Measurements from ENCODE around the gene PANX2.

DNA sequence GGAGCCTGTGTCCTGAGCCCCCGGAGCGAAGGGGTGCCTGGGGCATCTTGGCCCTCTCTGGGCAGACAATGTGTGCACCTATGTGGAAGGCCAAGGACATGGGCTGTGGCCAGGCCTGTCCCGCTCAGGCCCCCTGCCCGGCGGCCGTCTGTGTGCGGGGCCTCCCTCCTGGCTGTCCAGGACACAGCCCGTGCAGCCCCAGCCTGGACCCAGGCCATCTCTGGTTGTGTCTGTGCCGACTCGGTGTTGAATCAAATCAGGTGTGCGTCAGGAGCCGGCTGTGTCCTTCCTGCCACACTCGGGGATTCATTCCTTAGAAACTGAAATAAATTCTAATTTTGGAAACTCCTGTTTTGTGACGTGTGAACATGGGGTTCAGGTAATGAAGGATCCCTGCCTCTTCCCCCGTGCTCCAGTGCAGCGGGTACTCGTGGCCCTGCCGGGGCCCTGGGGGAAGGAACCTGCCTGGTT is 28.8 kb downstream of the PANX2 start:
- TF ChIP-seq, protein P1, sequence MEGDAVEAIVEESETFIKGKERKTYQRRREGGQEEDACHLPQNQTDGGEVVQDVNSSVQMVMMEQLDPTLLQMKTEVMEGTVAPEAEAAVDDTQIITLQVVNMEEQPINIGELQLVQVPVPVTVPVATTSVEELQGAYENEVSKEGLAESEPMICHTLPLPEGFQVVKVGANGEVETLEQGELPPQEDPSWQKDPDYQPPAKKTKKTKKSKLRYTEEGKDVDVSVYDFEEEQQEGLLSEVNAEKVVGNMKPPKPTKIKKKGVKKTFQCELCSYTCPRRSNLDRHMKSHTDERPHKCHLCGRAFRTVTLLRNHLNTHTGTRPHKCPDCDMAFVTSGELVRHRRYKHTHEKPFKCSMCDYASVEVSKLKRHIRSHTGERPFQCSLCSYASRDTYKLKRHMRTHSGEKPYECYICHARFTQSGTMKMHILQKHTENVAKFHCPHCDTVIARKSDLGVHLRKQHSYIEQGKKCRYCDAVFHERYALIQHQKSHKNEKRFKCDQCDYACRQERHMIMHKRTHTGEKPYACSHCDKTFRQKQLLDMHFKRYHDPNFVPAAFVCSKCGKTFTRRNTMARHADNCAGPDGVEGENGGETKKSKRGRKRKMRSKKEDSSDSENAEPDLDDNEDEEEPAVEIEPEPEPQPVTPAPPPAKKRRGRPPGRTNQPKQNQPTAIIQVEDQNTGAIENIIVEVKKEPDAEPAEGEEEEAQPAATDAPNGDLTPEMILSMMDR (IDR thresholded peaks at IDR 0.05): no peak
- no peak for TF ChIP-seq POLR2A (IDR thresholded peaks at IDR 0.05)
